ENCODE data around the gene ENO1.

Gene ENO1

GRCh38 chr1:8816831-8817411, 61.6 kb downstream of the ENO1 start:
- H3K4me3 ChIP-seq (replicated peaks in 1 of 2; ENCODE audit: low read depth in 2 of 2, low read length in 2 of 2) = peak overlapping the region; percentile 62 to 85
- DNase-seq (ENCODE audit: low read depth in 2 of 2) = peak; percentile 8 to 23
- TF ChIP-seq CTCF (IDR thresholded peaks at IDR 0.05; ENCODE audit: low read depth, low read length) = no peak

GRCh38 chr1:8816264-8816663, 62.2 kb downstream of the ENO1 start:
- peak overlapping the region; percentile 62 to 85 for H3K4me3 ChIP-seq (replicated peaks in 1 of 2; ENCODE audit: low read depth in 2 of 2, low read length in 2 of 2)
- no peak for TF ChIP-seq CTCF (IDR thresholded peaks at IDR 0.05; ENCODE audit: low read depth, low read length)
- peak; percentile 49 to 71 for DNase-seq (ENCODE audit: low read depth in 2 of 2)

GRCh38 chr1:8815582-8816151, 62.8 kb downstream of the ENO1 start:
- DNase-seq (ENCODE audit: low read depth in 2 of 2) = peak; percentile 54 to 55
- no peak for TF ChIP-seq CTCF (IDR thresholded peaks at IDR 0.05; ENCODE audit: low read depth, low read length)
- peak overlapping the region; percentile 62 to 85 for H3K4me3 ChIP-seq (replicated peaks in 1 of 2; ENCODE audit: low read depth in 2 of 2, low read length in 2 of 2)

GRCh38 chr1:8814865-8815264, 63.6 kb downstream of the ENO1 start:
- no peak for TF ChIP-seq CTCF (IDR thresholded peaks at IDR 0.05; ENCODE audit: low read depth, low read length)
- no peak for DNase-seq (ENCODE audit: low read depth in 2 of 2)
- no peak overlapping the region for H3K4me3 ChIP-seq (replicated peaks in 1 of 2; ENCODE audit: low read depth in 2 of 2, low read length in 2 of 2)

GRCh38 chr1:8813991-8814390, 64.5 kb downstream of the ENO1 start:
- H3K4me3 ChIP-seq (replicated peaks in 1 of 2; ENCODE audit: low read depth in 2 of 2, low read length in 2 of 2) = no peak overlapping the region
- TF ChIP-seq CTCF (IDR thresholded peaks at IDR 0.05; ENCODE audit: low read depth, low read length) = no peak
- DNase-seq (ENCODE audit: low read depth in 2 of 2) = no peak

- no peak overlapping the region for H3K4me3 ChIP-seq (replicated peaks in 1 of 2; ENCODE audit: low read depth in 2 of 2, low read length in 2 of 2)
- DNase-seq (ENCODE audit: low read depth in 2 of 2) = peak; percentile 33 to 62
- no peak for TF ChIP-seq CTCF (IDR thresholded peaks at IDR 0.05; ENCODE audit: low read depth, low read length)
Measured at GRCh38 chr1:8813016-8813763, 65.3 kb downstream of the ENO1 start.
